HUES6 (cell line): Measurements from ENCODE around the gene RFX6.
A peak's percentile ranks its signal among the peaks of the same experiment; 100 is the strongest.
"Not testable (repeated sequence)": the region's sequence is repeated elsewhere in the genome, so short reads cannot be mapped to it uniquely, and the experiment has no call there.

Experiments
- H3K27ac ChIP-seq: 2 replicates; pipeline ENCODE4 v1.7.0; 2013; ENCODE audit warnings: low read depth, mild to moderate bottlenecking, low read length, inconsistent platforms
- H3K27me3 ChIP-seq: 2 replicates; pipeline ENCODE4 v1.6.1; 2013; ENCODE audit warnings: low read length; ENCODE audit not compliant: control insufficient read depth, insufficient read depth
- H3K36me3 ChIP-seq: 2 replicates; pipeline ENCODE4 v1.6.1; 2013; ENCODE audit warnings: low read length; ENCODE audit not compliant: control insufficient read depth, insufficient read depth
- H3K4me1 ChIP-seq: 2 replicates; pipeline ENCODE4 v1.6.1; 2013; ENCODE audit warnings: low read length; ENCODE audit not compliant: control insufficient read depth, insufficient read depth
- H3K4me3 ChIP-seq: 2 replicates; pipeline ENCODE4 v1.5.1; 2013; ENCODE audit warnings: low read depth, low read length
- H3K9ac ChIP-seq: one replicate; pipeline ENCODE4 v1.6.1; 2013; ENCODE audit warnings: mild to moderate bottlenecking, low read length
- H3K9me3 ChIP-seq: 2 replicates; pipeline ENCODE4 v1.6.1; 2013; ENCODE audit warnings: low read depth, low read length; ENCODE audit not compliant: control insufficient read depth, insufficient read depth

RFX6 gene, protein sequence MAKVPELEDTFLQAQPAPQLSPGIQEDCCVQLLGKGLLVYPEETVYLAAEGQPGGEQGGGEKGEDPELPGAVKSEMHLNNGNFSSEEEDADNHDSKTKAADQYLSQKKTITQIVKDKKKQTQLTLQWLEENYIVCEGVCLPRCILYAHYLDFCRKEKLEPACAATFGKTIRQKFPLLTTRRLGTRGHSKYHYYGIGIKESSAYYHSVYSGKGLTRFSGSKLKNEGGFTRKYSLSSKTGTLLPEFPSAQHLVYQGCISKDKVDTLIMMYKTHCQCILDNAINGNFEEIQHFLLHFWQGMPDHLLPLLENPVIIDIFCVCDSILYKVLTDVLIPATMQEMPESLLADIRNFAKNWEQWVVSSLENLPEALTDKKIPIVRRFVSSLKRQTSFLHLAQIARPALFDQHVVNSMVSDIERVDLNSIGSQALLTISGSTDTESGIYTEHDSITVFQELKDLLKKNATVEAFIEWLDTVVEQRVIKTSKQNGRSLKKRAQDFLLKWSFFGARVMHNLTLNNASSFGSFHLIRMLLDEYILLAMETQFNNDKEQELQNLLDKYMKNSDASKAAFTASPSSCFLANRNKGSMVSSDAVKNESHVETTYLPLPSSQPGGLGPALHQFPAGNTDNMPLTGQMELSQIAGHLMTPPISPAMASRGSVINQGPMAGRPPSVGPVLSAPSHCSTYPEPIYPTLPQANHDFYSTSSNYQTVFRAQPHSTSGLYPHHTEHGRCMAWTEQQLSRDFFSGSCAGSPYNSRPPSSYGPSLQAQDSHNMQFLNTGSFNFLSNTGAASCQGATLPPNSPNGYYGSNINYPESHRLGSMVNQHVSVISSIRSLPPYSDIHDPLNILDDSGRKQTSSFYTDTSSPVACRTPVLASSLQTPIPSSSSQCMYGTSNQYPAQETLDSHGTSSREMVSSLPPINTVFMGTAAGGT

DNA sequence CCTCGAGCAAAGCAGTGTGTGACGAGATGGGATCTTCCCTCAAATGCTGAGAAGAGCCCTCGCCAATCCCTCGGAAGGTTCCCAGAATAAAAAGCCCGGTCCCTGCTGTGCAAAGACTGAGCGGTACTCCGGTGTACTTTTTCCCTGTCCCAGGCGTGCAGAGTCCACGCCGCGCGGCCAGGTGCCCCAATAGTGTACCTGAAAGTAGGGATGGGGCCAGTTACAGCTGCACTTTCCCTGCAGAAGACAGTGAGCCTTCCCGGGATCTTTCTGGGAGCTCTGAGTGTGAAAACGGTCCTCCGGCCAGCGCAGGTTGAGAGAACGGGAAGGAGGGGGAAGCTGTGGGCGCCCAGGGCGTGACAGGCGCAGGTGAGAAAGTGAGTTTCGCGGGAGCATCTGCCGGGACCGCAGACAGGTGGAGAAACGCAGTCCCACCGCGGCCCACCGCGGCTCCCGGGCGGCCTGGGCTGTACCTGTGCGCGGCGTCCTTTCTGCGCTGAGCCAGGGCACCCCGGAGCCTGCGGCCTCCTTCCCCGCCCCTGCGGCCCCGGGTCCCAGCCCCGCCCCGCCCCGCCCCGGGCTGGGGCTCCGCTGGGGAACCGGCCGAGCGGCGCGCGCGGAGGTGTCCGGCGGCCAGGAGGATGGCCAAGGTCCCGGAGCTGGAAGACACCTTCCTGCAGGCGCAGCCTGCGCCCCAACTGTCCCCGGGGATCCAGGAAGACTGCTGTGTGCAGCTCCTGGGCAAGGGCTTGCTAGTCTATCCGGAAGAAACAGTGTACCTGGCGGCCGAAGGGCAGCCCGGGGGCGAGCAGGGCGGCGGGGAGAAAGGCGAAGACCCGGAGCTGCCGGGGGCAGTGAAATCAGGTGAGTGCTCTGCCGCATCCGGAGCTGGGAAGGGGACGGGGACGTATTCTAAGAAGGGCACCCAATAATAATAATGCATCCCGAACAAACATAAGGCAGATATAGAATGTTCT is at the start of gene RFX6:
TSS of gene RFX6 (plus strand) at position 608 of the 977 bp plus-strand sequence. CDS start at position 642, 34 bp downstream.
- H3K9me3 ChIP-seq: peaks cover 8% of the 10 kb centered on the region
- H3K4me1 ChIP-seq: 0 out of 2 replicates have a peak, but pooled peaks cover 2% of the 10 kb centered on the region
- H3K27me3 ChIP-seq: peaks cover 60% of the 10 kb centered on the region
- no peaks in the 10 kb centered on the region for H3K36me3 ChIP-seq
- H3K27ac ChIP-seq: no peak within 1 kb of the TSS
- peak within 1 kb of the TSS; percentile 89 for H3K4me3 ChIP-seq
- no peak within 1 kb of the TSS for H3K9ac ChIP-seq

DNA sequence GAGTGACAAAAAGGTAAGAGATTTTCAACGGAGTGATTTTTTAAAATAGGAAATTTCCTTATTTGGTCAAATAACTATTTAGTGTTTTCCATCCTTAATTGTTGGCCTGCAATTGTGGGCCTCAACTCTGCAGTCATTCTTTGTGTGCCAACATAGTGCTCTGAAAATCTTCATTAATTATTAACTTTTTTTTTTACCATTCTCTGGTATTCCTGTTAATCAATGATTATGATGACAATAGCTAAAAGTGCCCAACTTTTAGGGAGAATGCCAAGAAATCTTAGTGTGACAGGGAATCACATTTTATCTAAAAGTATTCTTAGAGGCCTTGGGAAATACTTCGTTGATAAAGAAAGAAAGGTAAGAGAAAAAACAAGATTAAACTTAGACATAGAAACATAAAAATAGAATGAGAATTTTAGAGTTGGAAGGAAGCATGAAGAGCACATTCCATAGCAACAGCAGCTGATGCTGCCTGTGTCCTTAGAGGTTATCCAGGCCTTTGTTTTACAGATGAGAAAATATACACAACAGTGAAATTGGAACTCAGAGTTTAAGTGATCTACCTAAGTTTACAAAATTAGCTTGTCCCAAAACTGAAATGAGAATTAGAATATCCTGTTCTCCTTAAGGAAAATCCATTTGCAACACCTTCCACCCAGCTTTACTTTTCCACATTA is 49.3 kb upstream of the RFX6 start:
- Histone ChIP-seq H3K27ac (peak overlapping the region; percentile 51; the same call in 1 of the 2 replicates), H3K9ac (no peak overlapping the region), H3K36me3 (no peaks in the 10 kb centered on the region), H3K27me3 (no peaks in the 10 kb centered on the region), H3K4me3 (no peak overlapping the region), H3K9me3 (peaks cover 13% of the 10 kb centered on the region; the same call in 1 of the 2 replicates), H3K4me1 (peaks cover 19% of the 10 kb centered on the region; the same call in 1 of the 2 replicates)

GRCh38 chr6:116828983-116829382 is 48.1 kb upstream of the RFX6 start, which contains the start of gene GPRC6A:
Gene GPRC6A, minus strand, starts transcription at chr6:116829083. Its CDS starts 70 bp downstream, at chr6:116829013.
- Histone ChIP-seq H3K27me3 (no peaks in the 10 kb centered on the region), H3K4me1 (peaks cover 19% of the 10 kb centered on the region; the same call in 1 of the 2 replicates), H3K27ac (peak within 1 kb of the TSS; percentile 51; the same call in 1 of the 2 replicates), H3K9me3 (peaks cover 2% of the 10 kb centered on the region; the same call in 1 of the 2 replicates), H3K4me3 (no peak within 1 kb of the TSS), H3K9ac (no peak within 1 kb of the TSS), H3K36me3 (no peaks in the 10 kb centered on the region)

- not testable (repeated sequence) for H3K27ac ChIP-seq, H3K36me3 ChIP-seq, H3K27me3 ChIP-seq
Measured at GRCh38 chr6:116834526-116834925, 42.5 kb upstream of the RFX6 start.

DNA sequence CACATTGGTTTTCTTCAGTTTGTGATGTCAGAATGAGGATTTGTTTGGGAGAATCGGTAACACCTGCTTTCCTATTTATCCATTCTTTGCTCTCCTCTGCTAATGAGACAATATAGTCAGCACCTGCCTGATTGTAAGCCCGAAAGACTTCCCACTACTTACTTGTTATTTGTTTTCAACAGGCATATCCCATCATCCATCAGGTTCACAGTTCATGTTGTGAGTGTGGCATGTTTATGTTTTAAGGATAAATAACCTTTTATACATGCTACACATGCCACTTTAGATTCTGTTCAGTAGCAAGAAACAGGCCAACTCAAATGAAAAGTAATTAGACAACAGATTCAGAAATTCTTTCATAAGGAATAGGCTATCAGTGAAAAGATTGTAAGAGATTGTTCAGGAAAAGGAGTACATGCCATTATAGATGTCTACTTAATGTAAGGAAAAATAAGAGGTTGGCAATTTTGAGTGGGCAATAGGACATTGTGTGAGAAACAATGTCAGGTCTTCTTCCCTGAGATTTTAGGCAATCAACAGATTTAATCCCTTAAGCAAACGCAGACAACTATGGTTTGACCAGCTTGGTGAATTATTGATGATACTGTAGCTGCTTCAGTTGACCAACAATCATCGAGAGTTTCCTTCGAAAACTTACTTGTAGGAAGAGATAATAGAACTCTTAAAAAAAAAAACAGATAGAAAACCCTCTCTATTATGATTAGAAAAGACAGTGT is 40.3 kb upstream of the RFX6 start:
- no peak overlapping the region for H3K27ac ChIP-seq
- no peak overlapping the region for H3K9ac ChIP-seq
- H3K4me1 ChIP-seq: no peaks in the 10 kb centered on the region
- no peaks in the 10 kb centered on the region for H3K36me3 ChIP-seq
- no peaks in the 10 kb centered on the region for H3K9me3 ChIP-seq
- H3K4me3 ChIP-seq: no peak overlapping the region
- H3K27me3 ChIP-seq: no peaks in the 10 kb centered on the region

More at GRCh38 chr6:116834526-116834925, 42.5 kb upstream of the RFX6 start:
- H3K9ac ChIP-seq, H3K4me3 ChIP-seq, H3K4me1 ChIP-seq, H3K9me3 ChIP-seq: not testable (repeated sequence)

DNA sequence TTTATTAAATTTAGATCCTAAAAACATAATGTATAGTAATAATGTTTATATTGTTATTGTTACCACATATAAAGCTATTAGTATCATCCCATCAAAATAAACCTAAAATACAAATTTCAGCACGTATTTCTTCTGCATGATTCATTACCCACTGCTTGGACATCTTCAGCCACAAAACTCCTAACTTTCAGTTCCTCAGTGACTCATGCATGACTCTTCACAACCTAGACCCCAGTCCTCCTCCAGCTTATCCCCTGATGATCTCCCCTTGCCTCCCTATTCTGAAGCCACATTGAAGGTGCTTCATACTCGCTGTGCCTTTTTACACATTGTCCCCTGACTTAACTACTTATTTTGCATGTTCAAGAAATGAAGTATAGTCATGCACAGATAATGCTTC is 37.0 kb upstream of the RFX6 start:
- Histone ChIP-seq H3K9me3 (no peaks in the 10 kb centered on the region), H3K4me3 (no peak overlapping the region), H3K36me3 (no peaks in the 10 kb centered on the region), H3K27me3 (no peaks in the 10 kb centered on the region), H3K9ac (no peak overlapping the region), H3K27ac (no peak overlapping the region), H3K4me1 (no peaks in the 10 kb centered on the region)

GRCh38 chr6:116842459-116842858 is 34.6 kb upstream of the RFX6 start:
- H3K9me3 ChIP-seq: no peaks in the 10 kb centered on the region
- H3K27me3 ChIP-seq: no peaks in the 10 kb centered on the region
- no peaks in the 10 kb centered on the region for H3K36me3 ChIP-seq
- H3K27ac ChIP-seq: no peak overlapping the region
- no peak overlapping the region for H3K4me3 ChIP-seq
- H3K4me1 ChIP-seq: no peaks in the 10 kb centered on the region
- no peak overlapping the region for H3K9ac ChIP-seq

GRCh38 chr6:116847227-116847626 is 29.8 kb upstream of the RFX6 start:
- H3K4me1 ChIP-seq: no peaks in the 10 kb centered on the region; the same call in 1 of the 2 replicates
- no peak overlapping the region for H3K9ac ChIP-seq
- H3K27ac ChIP-seq: no peak overlapping the region
- no peaks in the 10 kb centered on the region for H3K27me3 ChIP-seq
- H3K36me3 ChIP-seq: no peaks in the 10 kb centered on the region
- no peaks in the 10 kb centered on the region; the same call in 1 of the 2 replicates for H3K9me3 ChIP-seq
- H3K4me3 ChIP-seq: no peak overlapping the region

GRCh38 chr6:116858060-116858459 is 19.0 kb upstream of the RFX6 start:
- Histone ChIP-seq H3K9ac (no peak overlapping the region), H3K27ac (no peak overlapping the region), H3K9me3 (peaks cover 15% of the 10 kb centered on the region), H3K4me1 (no peaks in the 10 kb centered on the region), H3K27me3 (no peaks in the 10 kb centered on the region), H3K36me3 (no peaks in the 10 kb centered on the region), H3K4me3 (no peak overlapping the region)
